GM13976 (cell line): ENCODE results near the gene C5orf58.

Experiments used
- DNase-seq: peaks from one replicate; pipeline ENCODE4 v3.0.0; 2012; ENCODE audit warnings: low spot score
- CTCF ChIP-seq: IDR thresholded peaks from 2 replicates; pipeline ENCODE4 v1.5.1; 2012; ENCODE audit warnings: borderline replicate concordance, mild to moderate bottlenecking; ENCODE audit not compliant: insufficient read depth; ENCODE audit errors: extremely low read depth, missing control alignments, control extremely low read depth
- in situ Hi-C: fragments of 300-500 bp; cut with MboI; formaldehyde crosslinking; loops from one replicate; pipeline ENCODE4 v1.12.0; 2022; ENCODE audit warnings: low sequenced_read_pairs, mixed read lengths, inconsistent platforms; ENCODE audit not compliant: unreplicated experiment

Gene C5orf58

GRCh38 chr5:170286386-170286925 is 53.7 kb downstream of the C5orf58 start:
- TF ChIP-seq CTCF = no peak
- DNase-seq = no peak
- in situ Hi-C loops = no loop called here

- no peak for DNase-seq
- in situ Hi-C loops = no loop called here
- TF ChIP-seq CTCF = no peak
These were observed 54.7 kb downstream of the C5orf58 start for GRCh38 chr5:170287532-170287931.

GRCh38 chr5:170288151-170288550 is 55.4 kb downstream of the C5orf58 start:
- no peak for TF ChIP-seq CTCF
- no peak for DNase-seq
- in situ Hi-C loops = no loop called here

GRCh38 chr5:170288551-170288950 is 55.8 kb downstream of the C5orf58 start:
- no peak for TF ChIP-seq CTCF
- in situ Hi-C loops = no loop called here
- DNase-seq = no peak

- no peak for TF ChIP-seq CTCF
- in situ Hi-C loops = no loop called here
- DNase-seq = no peak
These were observed 56.3 kb downstream of the C5orf58 start for GRCh38 chr5:170289121-170289520.

- in situ Hi-C loops = no loop called here
- TF ChIP-seq CTCF = no peak
- no peak for DNase-seq
These were observed 57.0 kb downstream of the C5orf58 start for GRCh38 chr5:170289764-170290163.

- in situ Hi-C loops = no loop called here
- no peak for DNase-seq
- no peak for TF ChIP-seq CTCF
These were observed 57.7 kb downstream of the C5orf58 start for GRCh38 chr5:170290498-170290897.
